Tibial nerve (tissue), 4 donors: ENCODE measurements around the gene GALNTL6. TPM values are rescaled to one million over a fixed set of nuclear protein-coding genes. Genes with fewer than 3 reads are reported as not detected.

Source experiments
- DNase-seq, 2 donors: peaks; one replicate each; pipeline ENCODE4 v3.0.0-alpha.2; 2019; ENCODE audit warnings: low spot score in 2 of 2
- H3K27ac ChIP-seq, 4 donors: fragments of 200-600 bp; sonication (generic) in 3 of 4; one replicate each; pipeline ENCODE4 v1.5.1; 2017 to 2019; ENCODE audit warnings: mild to moderate bottlenecking in 1 of 4
- H3K27me3 ChIP-seq, 2 donors: fragments of 200-600 bp; sonication (generic) in 1 of 2; one replicate each; pipeline versions ENCODE4 v1.5.1 to v1.6.0; 2017 to 2019
- H3K36me3 ChIP-seq, 3 donors: fragments of 200-600 bp; sonication (generic); one replicate each; pipeline ENCODE4 v1.5.1; 2018 to 2019
- H3K4me1 ChIP-seq, 4 donors: fragments of 200-600 bp; sonication (generic) in 3 of 4; one replicate each; pipeline ENCODE4 v1.5.1; 2017 to 2019
- H3K4me3 ChIP-seq, 4 donors: fragments of 200-600 bp; sonication (generic) in 3 of 4; one replicate each; pipeline ENCODE4 v1.5.1; 2017 to 2019; ENCODE audit warnings: mild to moderate bottlenecking in 1 of 4, moderate library complexity in 1 of 4
- H3K9me3 ChIP-seq, 4 donors: fragments of 200-600 bp; sonication (generic) in 3 of 4; one replicate each; pipeline ENCODE4 v1.5.1; 2017 to 2019
- CTCF ChIP-seq, 5 experiments: fragments of 200-600 bp in 3 of 5; fragments of 450-650 bp in 2 of 5; sonication (generic) in 3 of 5; IDR thresholded peaks; one replicate each; pipeline ENCODE4 v1.5.1; 2016 to 2019; ENCODE audit warnings: antibody characterized with exemption in 5 of 5, mild to moderate bottlenecking in 3 of 5, moderate library complexity in 2 of 5
- EP300 ChIP-seq, 2 donors: sonication (generic); formaldehyde crosslinking; IDR thresholded peaks; one replicate each; pipeline ENCODE4 v1.6.1; 2017; ENCODE audit warnings: antibody characterized with exemption in 2 of 2, mild to moderate bottlenecking in 1 of 2
- POLR2A ChIP-seq, 2 donors: fragments of 450-650 bp; IDR thresholded peaks; one replicate each; pipeline ENCODE4 v1.6.1; 2017; ENCODE audit warnings: antibody characterized with exemption in 2 of 2, mild to moderate bottlenecking in 2 of 2, moderate library complexity in 2 of 2
- WGBS, 2 donors: methylation state at CpG; one replicate each; pipeline ENCODE4 v1.1.5; 2018; 5-methylcytosine and 5-hydroxymethylcytosine counted together
- total RNA-seq, 4 donors: library from RNA; depleted of rRNA; stranded (reverse); fragments of >200 nt; gene quantifications; one replicate each; pipeline ENCODE4 v1.1.0, GENCODE V29; 2016

GALNTL6 gene
- total RNA-seq, 4 donors from 2014 or later, result not detected

- Histone ChIP-seq H3K4me3 (no peak overlapping the region), H3K36me3 (no peaks in the 10 kb centered on the region), H3K9me3 (peaks cover 0 to 7% (median 0%) of the 10 kb centered on the region in 4 donors), H3K27me3 (no peaks in the 10 kb centered on the region), H3K27ac (no peak overlapping the region), H3K4me1 (no peaks in the 10 kb centered on the region)
- TF ChIP-seq CTCF (IDR thresholded peaks at IDR 0.05), result no peak
- no peak for TF ChIP-seq EP300 (IDR thresholded peaks at IDR 0.05)
- no peak for TF ChIP-seq POLR2A (IDR thresholded peaks at IDR 0.05)
- WGBS, 2 donors, result 85 to 90% methylated on average over 2 of the region's 2 CpGs
- DNase-seq, result no peak
Measured at GRCh38 chr4:172480471-172480870, 667.3 kb downstream of the GALNTL6 start.

- Histone ChIP-seq H3K27me3 (no peaks in the 10 kb centered on the region), H3K36me3 (no peaks in the 10 kb centered on the region), H3K4me3 (no peak overlapping the region), H3K27ac (no peak overlapping the region), H3K4me1 (no peaks in the 10 kb centered on the region), H3K9me3 (peaks cover 0 to 7% (median 0%) of the 10 kb centered on the region in 4 donors)
- no peak for DNase-seq
- TF ChIP-seq EP300 (IDR thresholded peaks at IDR 0.05) (no peak), CTCF (IDR thresholded peaks at IDR 0.05) (no peak), POLR2A (IDR thresholded peaks at IDR 0.05) (no peak)
- 93 to 96% methylated on average over 19 to 25 of the region's 30 CpGs for WGBS, 2 donors
Measured at GRCh38 chr4:172481802-172482508, 668.8 kb downstream of the GALNTL6 start.

- no peak for TF ChIP-seq POLR2A (IDR thresholded peaks at IDR 0.05)
- Histone ChIP-seq H3K27me3 (no peaks in the 10 kb centered on the region), H3K36me3 (no peaks in the 10 kb centered on the region), H3K27ac (no peak overlapping the region), H3K4me3 (no peak overlapping the region), H3K9me3 (peaks cover 0 to 7% (median 0%) of the 10 kb centered on the region in 4 donors), H3K4me1 (no peaks in the 10 kb centered on the region)
- 93 to 95% methylated on average over 3 of the region's 3 CpGs for WGBS, 2 donors
- no peak for DNase-seq
Measured at GRCh38 chr4:172485007-172485406, 671.8 kb downstream of the GALNTL6 start.

- Histone ChIP-seq H3K36me3 (no peaks in the 10 kb centered on the region), H3K27ac (no peak overlapping the region), H3K4me1 (no peaks in the 10 kb centered on the region), H3K9me3 (peaks cover 0 to 5% (median 0%) of the 10 kb centered on the region in 4 donors), H3K27me3 (no peaks in the 10 kb centered on the region), H3K4me3 (no peak overlapping the region)
- TF ChIP-seq EP300 (IDR thresholded peaks at IDR 0.05), result no peak
- no peak for TF ChIP-seq POLR2A (IDR thresholded peaks at IDR 0.05)
- TF ChIP-seq CTCF (IDR thresholded peaks at IDR 0.05), result no peak
- no peak for DNase-seq
- 32 to 35% methylated on average over 2 of the region's 2 CpGs for WGBS, 2 donors
Measured at GRCh38 chr4:172486531-172486930, 673.3 kb downstream of the GALNTL6 start.

GRCh38 chr4:172489861-172490260, 676.7 kb downstream of the GALNTL6 start:
- no peaks in the 10 kb centered on the region for H3K36me3 ChIP-seq
- TF ChIP-seq CTCF (IDR thresholded peaks at IDR 0.05) (no peak), EP300 (IDR thresholded peaks at IDR 0.05) (no peak), POLR2A (IDR thresholded peaks at IDR 0.05) (no peak)

More at GRCh38 chr4:172489861-172490260, 676.7 kb downstream of the GALNTL6 start:
- no peak for DNase-seq
- Histone ChIP-seq H3K4me3 (no peak overlapping the region), H3K4me1 (no peaks in the 10 kb centered on the region), H3K27me3 (no peaks in the 10 kb centered on the region), H3K9me3 (no peaks in the 10 kb centered on the region), H3K27ac (no peak overlapping the region)
